GM23338 (cell line): Measurements from ENCODE around the gene NLGN1.

Source experiments
- EZH2 ChIP-seq: fragments of 200-600 bp; sonication (generic); IDR thresholded peaks from one replicate; pipeline ENCODE4 v1.8.0; 2017; ENCODE audit warnings: antibody characterized with exemption, mild to moderate bottlenecking, low read depth; ENCODE audit not compliant: unreplicated experiment
- EZH2phosphoT487 ChIP-seq: fragments of 200-600 bp; sonication (generic); IDR thresholded peaks from one replicate; pipeline ENCODE4 v1.8.1; 2018; ENCODE audit warnings: antibody characterized with exemption; ENCODE audit not compliant: unreplicated experiment
- POLR2AphosphoS5 ChIP-seq: IDR thresholded peaks from 2 replicates; pipeline ENCODE4 v1.6.1; 2016; ENCODE audit warnings: antibody characterized with exemption, low read depth
- TF ChIP-seq, protein P1 (sequence below), 2 experiments: fragments of 200-600 bp in 1 of 2; sonication (generic) in 1 of 2; conservative IDR thresholded peaks; 2 replicates each; pipeline versions ENCODE4 v1.5.1 to v1.6.1; 2016 to 2017; ENCODE audit warnings: antibody characterized with exemption in 2 of 2, low read depth in 2 of 2, mild to moderate bottlenecking in 2 of 2, moderate library complexity in 1 of 2
- TF ChIP-seq, protein P2 (sequence below): IDR thresholded peaks from one replicate; pipeline ENCODE4 v1.6.1; 2018; ENCODE audit warnings: antibody characterized with exemption; ENCODE audit not compliant: unreplicated experiment

DNA sequence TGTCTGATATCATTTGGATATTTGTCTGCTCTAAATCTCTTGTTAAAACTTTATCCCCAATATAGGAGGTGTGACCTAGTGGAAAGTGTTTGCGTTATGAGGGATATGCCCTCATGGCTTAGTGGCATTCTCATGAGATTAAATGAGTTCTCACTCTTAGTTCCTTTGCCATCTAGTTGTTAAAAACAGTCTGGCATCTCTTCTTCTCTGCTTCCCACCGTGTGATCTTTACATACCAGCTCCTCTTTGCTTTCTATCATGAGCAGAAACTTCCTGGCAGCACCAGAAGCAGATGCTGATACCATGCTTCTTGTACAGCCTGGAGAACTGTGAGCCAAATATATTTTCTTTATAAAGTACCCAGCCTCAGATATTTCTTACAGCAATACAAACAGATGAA is 33.0 kb downstream of the NLGN1 start:
- TF ChIP-seq EZH2phosphoT487 (no peak), EZH2 (no peak), POLR2AphosphoS5 (no peak)
- TF ChIP-seq, protein P1, sequence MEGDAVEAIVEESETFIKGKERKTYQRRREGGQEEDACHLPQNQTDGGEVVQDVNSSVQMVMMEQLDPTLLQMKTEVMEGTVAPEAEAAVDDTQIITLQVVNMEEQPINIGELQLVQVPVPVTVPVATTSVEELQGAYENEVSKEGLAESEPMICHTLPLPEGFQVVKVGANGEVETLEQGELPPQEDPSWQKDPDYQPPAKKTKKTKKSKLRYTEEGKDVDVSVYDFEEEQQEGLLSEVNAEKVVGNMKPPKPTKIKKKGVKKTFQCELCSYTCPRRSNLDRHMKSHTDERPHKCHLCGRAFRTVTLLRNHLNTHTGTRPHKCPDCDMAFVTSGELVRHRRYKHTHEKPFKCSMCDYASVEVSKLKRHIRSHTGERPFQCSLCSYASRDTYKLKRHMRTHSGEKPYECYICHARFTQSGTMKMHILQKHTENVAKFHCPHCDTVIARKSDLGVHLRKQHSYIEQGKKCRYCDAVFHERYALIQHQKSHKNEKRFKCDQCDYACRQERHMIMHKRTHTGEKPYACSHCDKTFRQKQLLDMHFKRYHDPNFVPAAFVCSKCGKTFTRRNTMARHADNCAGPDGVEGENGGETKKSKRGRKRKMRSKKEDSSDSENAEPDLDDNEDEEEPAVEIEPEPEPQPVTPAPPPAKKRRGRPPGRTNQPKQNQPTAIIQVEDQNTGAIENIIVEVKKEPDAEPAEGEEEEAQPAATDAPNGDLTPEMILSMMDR (conservative IDR thresholded peaks at IDR 0.05; ENCODE audit: low read depth in 2 of 2) = no peak
- TF ChIP-seq, protein P2, sequence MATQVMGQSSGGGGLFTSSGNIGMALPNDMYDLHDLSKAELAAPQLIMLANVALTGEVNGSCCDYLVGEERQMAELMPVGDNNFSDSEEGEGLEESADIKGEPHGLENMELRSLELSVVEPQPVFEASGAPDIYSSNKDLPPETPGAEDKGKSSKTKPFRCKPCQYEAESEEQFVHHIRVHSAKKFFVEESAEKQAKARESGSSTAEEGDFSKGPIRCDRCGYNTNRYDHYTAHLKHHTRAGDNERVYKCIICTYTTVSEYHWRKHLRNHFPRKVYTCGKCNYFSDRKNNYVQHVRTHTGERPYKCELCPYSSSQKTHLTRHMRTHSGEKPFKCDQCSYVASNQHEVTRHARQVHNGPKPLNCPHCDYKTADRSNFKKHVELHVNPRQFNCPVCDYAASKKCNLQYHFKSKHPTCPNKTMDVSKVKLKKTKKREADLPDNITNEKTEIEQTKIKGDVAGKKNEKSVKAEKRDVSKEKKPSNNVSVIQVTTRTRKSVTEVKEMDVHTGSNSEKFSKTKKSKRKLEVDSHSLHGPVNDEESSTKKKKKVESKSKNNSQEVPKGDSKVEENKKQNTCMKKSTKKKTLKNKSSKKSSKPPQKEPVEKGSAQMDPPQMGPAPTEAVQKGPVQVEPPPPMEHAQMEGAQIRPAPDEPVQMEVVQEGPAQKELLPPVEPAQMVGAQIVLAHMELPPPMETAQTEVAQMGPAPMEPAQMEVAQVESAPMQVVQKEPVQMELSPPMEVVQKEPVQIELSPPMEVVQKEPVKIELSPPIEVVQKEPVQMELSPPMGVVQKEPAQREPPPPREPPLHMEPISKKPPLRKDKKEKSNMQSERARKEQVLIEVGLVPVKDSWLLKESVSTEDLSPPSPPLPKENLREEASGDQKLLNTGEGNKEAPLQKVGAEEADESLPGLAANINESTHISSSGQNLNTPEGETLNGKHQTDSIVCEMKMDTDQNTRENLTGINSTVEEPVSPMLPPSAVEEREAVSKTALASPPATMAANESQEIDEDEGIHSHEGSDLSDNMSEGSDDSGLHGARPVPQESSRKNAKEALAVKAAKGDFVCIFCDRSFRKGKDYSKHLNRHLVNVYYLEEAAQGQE = no peak
